Eye (tissue), 1 donor: Measurements from ENCODE around the gene FBXL3.
"Not testable (repeated sequence)": the region's sequence is repeated elsewhere in the genome, so short reads cannot be mapped to it uniquely, and the experiment has no call there.

Experiments used
- DNase-seq: peaks from one replicate; pipeline ENCODE4 v3.0.0-alpha.2; 2015

The FBXL3 gene

GRCh38 chr13:76982061-76982460, 44.9 kb downstream of the FBXL3 start:
- no peak for DNase-seq

GRCh38 chr13:76980075-76980718, 46.8 kb downstream of the FBXL3 start:
- peak; percentile 91 for DNase-seq

- no peak for DNase-seq
These were observed 50.0 kb downstream of the FBXL3 start for GRCh38 chr13:76976929-76977328.

GRCh38 chr13:76976490-76976889, 50.5 kb downstream of the FBXL3 start:
- peak; percentile 60 for DNase-seq

DNA sequence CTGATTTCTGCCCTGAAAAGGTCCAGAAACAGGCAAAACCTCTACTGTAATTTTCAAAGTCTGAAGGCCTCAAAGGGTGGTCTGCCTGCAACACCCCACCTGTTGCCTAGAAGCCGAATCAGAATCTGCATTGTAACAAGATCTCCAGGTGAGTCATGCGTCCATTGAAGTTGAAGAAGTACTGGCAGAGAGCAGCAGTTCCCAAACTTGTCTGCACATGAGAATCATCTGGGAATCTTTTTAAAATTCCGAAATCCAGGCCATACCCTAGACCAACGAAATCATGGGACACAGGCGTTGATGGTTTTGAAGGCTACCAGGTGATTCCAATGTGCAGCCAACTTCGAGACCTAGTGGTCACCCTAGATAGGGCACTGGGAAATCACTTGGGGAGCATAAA, 51.1 kb downstream of the FBXL3 start:
- no peak for DNase-seq

DNA sequence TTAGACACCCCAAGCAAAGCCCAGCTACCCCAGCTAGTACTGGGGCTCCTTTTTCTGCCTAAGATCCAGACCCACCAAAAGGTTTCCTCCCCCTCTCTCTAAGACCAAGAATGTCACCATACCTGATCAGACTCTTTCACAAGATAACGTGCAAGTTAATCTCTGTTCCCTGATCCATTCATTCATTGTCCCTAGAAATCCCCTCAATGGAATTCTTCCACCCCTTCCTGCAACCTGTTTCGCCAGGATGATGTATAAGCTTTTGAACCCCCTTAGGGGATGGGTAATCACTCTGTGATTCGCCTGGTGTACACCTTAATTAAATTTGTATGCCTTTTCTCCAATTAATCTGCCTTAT, 52.4 kb downstream of the FBXL3 start:
- DNase-seq = no peak

GRCh38 chr13:76973920-76974617, 52.9 kb downstream of the FBXL3 start:
- no peak for DNase-seq

DNA sequence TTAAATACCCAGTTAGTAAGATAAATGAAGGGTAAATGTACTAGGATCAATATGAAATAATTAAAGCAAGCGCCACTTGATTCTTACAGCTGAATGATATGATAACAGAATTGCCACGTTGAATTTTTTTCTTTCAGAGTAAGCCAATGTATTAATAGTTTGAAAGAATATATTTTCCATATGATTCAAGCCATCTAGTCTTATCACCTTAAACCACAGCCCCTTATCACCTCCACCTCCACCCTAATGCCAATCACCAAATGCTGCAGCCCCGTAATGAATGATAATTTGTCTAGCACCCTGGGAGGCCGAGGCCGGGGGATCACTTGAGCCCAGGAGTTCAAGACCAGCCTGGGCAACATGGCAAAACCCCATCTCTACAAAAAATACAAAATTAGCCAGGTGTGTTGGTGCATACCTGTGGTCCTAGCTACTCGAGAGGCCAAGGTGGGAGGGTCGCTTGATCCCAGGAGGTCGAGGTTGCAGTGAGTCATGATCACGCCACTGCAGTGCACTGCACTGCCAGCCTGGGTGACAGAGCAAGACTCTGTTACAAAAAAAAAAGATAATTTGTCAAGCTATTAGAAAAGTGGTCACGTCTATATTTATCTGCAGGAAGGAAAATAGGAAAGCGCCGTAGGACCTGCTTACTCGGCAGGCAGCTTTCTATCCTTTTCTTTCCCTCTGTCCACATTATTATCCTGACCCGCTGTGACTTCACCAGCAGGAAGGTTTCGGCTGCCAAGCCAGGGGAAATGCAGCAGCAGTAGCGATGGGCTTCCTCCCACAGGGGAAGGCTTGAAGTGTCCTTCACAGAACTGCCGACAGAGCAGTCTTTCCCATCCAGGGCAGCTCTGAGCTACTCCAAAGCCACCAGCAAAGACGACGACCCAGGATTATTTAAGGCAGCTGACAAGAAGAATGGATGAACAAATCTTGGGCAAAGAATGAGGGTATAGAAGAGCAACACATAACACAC, 54.8 kb downstream of the FBXL3 start:
- no peak for DNase-seq

DNA sequence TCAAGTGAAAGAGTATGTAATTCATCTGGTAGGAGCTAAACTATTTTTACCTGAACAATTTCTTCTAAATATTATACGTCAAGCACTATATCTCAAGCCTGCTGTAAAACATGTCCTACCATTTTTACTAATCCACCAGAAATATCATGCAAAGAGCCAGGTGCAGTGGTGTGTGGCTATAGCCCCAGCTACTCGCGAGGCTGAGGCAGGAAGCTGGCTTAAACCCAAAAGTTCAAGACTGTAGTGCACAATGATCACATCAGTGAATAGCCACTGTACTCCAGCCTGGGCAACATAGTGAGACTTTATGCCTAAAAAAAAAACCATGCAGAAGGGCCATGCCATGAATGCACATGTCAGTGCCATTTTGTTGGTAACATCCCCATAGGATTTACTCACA, 55.7 kb downstream of the FBXL3 start:
- DNase-seq = no peak

DNA sequence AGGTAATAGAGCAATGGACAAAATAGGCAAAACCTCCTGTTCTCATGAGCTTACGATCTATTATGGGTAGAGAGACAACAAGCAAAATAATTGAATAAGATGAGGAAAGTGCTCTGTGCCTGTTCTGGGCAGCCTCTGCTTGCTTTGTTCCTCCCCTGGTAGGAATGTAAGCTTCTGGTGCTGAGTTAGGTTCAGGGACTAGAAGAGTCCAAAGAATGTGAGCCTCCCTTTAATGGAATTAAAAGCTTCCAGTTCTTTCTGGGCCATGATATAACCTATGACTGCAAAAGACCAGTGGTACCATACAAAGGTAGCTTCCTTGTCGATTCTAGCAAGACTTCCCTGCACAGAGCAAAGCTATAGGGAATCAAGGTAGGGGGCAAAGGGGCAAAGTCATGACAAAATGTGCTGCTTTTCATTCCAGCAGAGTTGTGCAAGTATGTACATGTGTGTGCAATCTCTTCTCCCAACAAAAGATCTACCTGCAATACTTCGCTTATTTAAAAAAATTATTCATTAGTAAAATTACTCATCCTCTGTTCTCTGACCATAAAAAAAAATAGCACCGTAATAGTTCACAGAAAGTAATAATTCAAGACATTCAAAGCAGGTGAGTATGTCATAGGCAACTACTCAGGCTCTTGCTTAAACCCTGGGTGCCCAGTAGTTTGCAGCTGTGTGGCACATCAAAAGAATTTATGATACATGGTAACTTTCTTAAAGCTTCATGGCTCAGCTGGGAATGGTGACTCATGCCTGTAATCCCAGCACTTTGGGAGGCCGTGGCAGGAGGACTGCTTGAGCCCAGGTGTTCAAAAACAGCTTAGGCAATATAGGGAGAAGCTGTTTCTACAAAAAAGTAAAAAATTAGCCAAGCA, 57.2 kb downstream of the FBXL3 start:
- no peak for DNase-seq

GRCh38 chr13:76968041-76968440, 58.9 kb downstream of the FBXL3 start:
- DNase-seq = peak; percentile 53

GRCh38 chr13:76967031-76967430, 59.9 kb downstream of the FBXL3 start:
- no peak for DNase-seq

DNA sequence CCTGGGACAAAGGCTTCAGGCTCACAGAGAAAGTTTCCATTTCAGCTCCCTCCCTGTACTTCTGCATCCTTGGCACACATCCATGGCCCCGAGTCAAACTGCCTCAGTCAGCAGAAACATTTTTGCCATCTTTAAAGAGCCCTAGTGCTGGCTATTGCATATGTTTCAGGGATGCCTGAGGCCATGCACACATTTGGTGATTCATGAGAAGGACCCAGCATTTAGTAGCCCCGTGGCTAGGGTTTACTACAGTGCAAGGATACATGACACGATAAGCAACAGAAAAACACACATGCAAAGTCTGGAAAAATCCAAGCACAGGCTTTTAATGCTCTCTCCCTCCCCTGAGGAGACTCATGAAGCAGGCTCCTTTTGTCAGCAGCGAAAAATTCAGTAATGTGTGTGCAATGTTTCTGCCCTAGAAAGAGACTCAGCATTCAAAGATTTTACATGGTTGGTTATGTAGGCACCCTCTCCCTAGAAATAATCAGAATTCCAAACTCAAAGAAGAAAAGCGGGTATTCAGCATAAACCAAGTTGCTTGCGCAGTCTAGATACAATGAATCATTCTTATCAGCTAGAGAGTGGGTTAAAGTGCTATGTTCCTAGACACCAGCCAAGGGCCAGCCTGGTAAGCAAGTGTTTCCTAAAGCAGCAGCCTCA, 61.1 kb downstream of the FBXL3 start:
- peak; percentile 69 for DNase-seq

GRCh38 chr13:76959734-76960133, 67.2 kb downstream of the FBXL3 start:
- DNase-seq = not testable (repeated sequence)

DNA sequence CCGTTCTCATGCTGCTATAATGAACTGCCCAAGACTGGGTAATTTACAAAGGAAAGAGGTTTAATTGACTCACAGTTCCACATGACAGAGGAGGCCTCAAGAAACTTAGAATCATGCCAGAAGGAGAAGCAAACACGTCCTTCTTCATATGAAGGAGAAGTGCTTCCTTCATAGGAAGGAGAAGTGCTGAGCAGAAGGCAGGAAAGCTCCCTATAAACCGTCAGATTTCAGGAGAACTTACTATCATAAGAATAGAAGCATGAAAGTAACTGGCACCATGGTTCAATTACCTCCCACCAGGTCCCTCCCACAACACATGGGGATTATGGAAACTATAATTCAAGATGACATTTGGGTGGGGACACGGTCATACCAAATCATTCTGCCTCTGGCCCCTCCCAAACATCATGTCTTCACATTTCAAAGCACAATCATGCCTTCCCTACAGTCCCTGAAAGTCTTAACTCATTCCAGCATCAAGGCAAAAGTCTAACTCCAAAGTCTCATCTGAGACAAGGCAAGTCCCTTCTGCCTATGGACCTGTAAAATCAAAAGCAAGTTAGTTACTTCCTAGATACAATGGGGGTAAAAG, 68.0 kb downstream of the FBXL3 start:
- DNase-seq = no peak

GRCh38 chr13:76955661-76956060, 71.3 kb downstream of the FBXL3 start:
- DNase-seq = no peak
